Neutrophil (primary cell): ENCODE data around the gene SERPINA12.

Experiments
- H3K27ac ChIP-seq: fragments of 200-600 bp; sonication (generic); 2 replicates; pipeline ENCODE4 v1.5.1; 2016; ENCODE audit warnings: mild to moderate bottlenecking, moderate library complexity
- H3K27me3 ChIP-seq: fragments of 200-600 bp; sonication (generic); 2 replicates; pipeline ENCODE4 v1.6.0; 2016; ENCODE audit warnings: mild to moderate bottlenecking
- H3K36me3 ChIP-seq: fragments of 200-600 bp; sonication (generic); 2 replicates; pipeline ENCODE4 v1.5.1; 2017
- H3K4me1 ChIP-seq, 2 experiments: fragments of 200-600 bp in 1 of 2; sonication (generic) in 1 of 2; 1 replicate in 1 of 2; 2 replicates in 1 of 2; pipeline versions ENCODE4 v1.5.1 to v1.6.1; 2013 to 2016; ENCODE audit warnings: low read depth in 1 of 2, low read length in 1 of 2, mild to moderate bottlenecking in 1 of 2, moderate library complexity in 1 of 2; ENCODE audit not compliant: control insufficient read depth in 1 of 2, insufficient read depth in 1 of 2
- H3K4me3 ChIP-seq, 2 experiments: fragments of 200-600 bp in 1 of 2; sonication (generic) in 1 of 2; 1 replicate in 1 of 2; 2 replicates in 1 of 2; pipeline ENCODE4 v1.5.1; 2013 to 2016; ENCODE audit warnings: low read depth in 1 of 2, low read length in 1 of 2, mild to moderate bottlenecking in 1 of 2, moderate library complexity in 1 of 2
- H3K9me3 ChIP-seq: fragments of 200-600 bp; sonication (generic); 2 replicates; pipeline ENCODE4 v1.5.1; 2016
- TF ChIP-seq, protein P1 (sequence below): fragments of 200-600 bp; sonication (generic); IDR thresholded peaks from 2 replicates; pipeline ENCODE4 v1.5.1; 2016; ENCODE audit warnings: antibody characterized with exemption

Gene SERPINA12

DNA sequence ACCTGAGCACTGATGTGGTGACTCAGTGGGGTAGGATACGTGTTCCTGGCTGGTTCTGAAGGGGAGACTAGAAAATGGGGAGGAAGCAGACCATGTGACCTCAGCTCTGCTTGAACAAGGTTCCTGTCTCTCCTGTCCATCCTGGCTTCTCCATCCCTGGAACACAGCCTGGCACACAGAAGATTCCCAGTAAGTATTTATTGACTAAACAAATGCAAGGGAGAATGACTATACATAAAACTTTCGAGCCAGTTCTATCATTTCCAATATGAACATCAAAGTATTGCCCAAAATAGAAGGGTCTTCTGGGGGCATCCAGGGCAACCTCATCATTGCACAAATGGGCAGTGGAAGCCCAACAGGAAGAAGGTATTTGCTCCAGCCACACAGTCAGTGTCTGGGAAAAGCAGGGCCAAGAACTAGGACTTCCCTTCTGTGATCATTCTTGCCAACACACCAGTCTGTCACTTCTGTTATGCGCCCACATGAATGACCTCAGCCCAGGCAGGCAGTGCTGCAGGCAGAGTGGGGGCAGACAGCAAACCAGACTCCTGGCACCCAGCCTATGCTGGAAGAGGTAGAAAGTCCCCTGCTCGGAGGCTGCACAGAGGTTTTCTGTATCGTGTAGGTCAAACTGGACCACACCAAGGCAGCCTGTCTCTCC lies 27.7 kb downstream of the SERPINA12 start:
- no peaks in the 10 kb centered on the region for H3K9me3 ChIP-seq
- no peak overlapping the region for H3K27ac ChIP-seq
- TF ChIP-seq, protein P1, sequence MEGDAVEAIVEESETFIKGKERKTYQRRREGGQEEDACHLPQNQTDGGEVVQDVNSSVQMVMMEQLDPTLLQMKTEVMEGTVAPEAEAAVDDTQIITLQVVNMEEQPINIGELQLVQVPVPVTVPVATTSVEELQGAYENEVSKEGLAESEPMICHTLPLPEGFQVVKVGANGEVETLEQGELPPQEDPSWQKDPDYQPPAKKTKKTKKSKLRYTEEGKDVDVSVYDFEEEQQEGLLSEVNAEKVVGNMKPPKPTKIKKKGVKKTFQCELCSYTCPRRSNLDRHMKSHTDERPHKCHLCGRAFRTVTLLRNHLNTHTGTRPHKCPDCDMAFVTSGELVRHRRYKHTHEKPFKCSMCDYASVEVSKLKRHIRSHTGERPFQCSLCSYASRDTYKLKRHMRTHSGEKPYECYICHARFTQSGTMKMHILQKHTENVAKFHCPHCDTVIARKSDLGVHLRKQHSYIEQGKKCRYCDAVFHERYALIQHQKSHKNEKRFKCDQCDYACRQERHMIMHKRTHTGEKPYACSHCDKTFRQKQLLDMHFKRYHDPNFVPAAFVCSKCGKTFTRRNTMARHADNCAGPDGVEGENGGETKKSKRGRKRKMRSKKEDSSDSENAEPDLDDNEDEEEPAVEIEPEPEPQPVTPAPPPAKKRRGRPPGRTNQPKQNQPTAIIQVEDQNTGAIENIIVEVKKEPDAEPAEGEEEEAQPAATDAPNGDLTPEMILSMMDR: no peak
- no peaks in the 10 kb centered on the region for H3K36me3 ChIP-seq
- H3K4me3 ChIP-seq: no peak overlapping the region
- peaks cover 7% of the 10 kb centered on the region for H3K27me3 ChIP-seq
- H3K4me1 ChIP-seq: no peaks in the 10 kb centered on the region

DNA sequence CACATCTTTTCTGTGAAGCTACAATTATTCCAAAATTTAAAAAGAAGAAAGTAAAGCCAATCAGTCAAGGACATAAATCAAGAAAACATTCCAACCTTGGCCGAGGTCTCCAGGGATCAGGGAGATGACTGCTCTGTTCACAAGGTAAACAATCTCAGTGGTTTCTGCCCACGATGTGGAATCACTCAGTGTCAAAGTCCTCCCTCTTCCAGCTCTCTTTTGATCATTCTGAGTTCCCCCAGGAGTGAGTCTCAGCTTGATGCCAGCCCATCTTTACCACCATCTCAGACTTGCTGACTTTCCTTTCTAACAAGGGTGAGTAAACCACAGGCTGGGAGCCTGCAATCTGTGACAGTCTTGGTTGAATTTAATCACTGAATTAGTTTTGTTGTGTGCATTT lies 28.5 kb downstream of the SERPINA12 start:
- Histone ChIP-seq H3K4me3 (no peak overlapping the region), H3K27ac (no peak overlapping the region), H3K9me3 (no peaks in the 10 kb centered on the region), H3K4me1 (no peaks in the 10 kb centered on the region), H3K27me3 (peaks cover 4% of the 10 kb centered on the region), H3K36me3 (no peaks in the 10 kb centered on the region)
- TF ChIP-seq, protein P1: no peak

DNA sequence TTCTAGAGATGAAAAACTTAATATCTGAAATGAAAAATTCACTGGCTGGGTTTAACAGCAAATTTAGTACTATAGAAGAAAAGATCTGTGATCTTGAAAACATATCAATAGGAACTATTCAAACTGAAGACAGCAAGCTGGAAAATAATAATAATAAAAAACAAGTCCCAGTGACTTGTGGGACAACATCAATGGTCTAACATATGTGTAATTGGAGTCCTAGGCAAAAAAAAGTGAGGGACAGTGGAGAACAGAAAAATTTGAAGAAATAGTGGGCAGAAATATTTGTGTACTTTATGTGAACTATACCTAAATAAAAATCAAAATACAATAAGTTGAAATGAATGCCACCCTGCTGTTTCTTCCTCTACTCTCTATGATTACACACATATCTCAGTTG lies 30.8 kb downstream of the SERPINA12 start:
- TF ChIP-seq, protein P1: no peak
- H3K9me3 ChIP-seq: no peaks in the 10 kb centered on the region
- peaks cover 2% of the 10 kb centered on the region in 2 experiments for H3K4me1 ChIP-seq
- peaks cover 4% of the 10 kb centered on the region for H3K27me3 ChIP-seq
- H3K27ac ChIP-seq: no peak overlapping the region
- H3K36me3 ChIP-seq: no peaks in the 10 kb centered on the region
- no peak overlapping the region for H3K4me3 ChIP-seq

DNA sequence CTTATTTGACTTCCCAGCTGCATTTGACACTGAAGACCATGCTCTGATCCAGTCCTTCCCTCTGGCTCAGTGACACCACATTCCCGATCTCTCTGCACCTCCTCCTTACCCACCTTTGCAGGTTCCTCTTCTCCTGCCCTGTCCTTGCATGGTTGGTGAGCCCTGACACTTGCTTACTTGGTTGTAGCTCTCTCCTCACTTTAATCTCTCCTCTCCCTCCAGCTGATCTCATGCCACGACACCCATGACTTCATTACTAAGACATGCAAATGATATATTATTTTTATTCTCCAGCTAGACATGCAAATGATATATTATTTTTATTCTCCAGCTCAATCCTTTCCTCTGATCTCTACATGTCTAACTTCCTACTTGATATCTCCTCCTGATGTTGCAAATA lies 33.2 kb downstream of the SERPINA12 start, which contains the start of gene SERPINA9:
Gene SERPINA9 (minus strand): TSS at position 175 of the 400 bp plus-strand sequence. CDS start 6,357 bp downstream, outside the sequence.
- H3K9me3 ChIP-seq: no peaks in the 10 kb centered on the region
- TF ChIP-seq, protein P1: no peak
- H3K27me3 ChIP-seq: peaks cover 4% of the 10 kb centered on the region
- H3K27ac ChIP-seq: no peak within 1 kb of the TSS
- H3K4me1 ChIP-seq: peaks cover 3% of the 10 kb centered on the region in 2 experiments
- no peak within 1 kb of the TSS for H3K4me3 ChIP-seq
- H3K36me3 ChIP-seq: no peaks in the 10 kb centered on the region

DNA sequence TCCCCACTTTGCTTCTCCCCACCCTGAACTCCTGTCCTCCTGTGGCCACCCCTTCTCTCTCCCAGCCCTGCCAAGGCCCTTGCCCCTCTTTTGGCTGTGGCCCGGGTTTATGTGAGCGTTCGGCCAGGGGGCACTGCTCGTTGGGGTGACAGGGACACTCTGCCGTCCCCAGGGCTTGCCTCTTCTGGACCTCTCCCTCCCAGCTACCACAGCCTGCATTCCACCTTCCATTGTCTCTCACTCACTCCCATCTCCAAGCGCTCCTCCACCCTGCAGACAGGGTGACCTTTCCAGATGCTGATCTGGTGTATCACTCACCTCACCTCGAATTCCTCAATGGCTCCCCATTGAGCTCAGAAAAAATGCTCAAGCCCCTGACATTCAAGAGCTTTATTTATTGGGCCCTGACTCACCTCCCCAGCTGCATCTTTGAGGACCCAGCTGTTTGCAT lies 34.7 kb downstream of the SERPINA12 start:
- Histone ChIP-seq H3K9me3 (no peaks in the 10 kb centered on the region), H3K36me3 (no peaks in the 10 kb centered on the region), H3K27ac (no peak overlapping the region), H3K4me3 (no peak overlapping the region), H3K27me3 (peaks cover 9% of the 10 kb centered on the region), H3K4me1 (peaks cover 3% of the 10 kb centered on the region in 2 experiments)
- TF ChIP-seq, protein P1: no peak
